8988T (cell line): ENCODE data around the gene DDX17.

ENCODE experiments used
- DNase-seq: peaks from one replicate; pipeline ENCODE4 v3.0.0; 2011

DDX17 gene

DNA sequence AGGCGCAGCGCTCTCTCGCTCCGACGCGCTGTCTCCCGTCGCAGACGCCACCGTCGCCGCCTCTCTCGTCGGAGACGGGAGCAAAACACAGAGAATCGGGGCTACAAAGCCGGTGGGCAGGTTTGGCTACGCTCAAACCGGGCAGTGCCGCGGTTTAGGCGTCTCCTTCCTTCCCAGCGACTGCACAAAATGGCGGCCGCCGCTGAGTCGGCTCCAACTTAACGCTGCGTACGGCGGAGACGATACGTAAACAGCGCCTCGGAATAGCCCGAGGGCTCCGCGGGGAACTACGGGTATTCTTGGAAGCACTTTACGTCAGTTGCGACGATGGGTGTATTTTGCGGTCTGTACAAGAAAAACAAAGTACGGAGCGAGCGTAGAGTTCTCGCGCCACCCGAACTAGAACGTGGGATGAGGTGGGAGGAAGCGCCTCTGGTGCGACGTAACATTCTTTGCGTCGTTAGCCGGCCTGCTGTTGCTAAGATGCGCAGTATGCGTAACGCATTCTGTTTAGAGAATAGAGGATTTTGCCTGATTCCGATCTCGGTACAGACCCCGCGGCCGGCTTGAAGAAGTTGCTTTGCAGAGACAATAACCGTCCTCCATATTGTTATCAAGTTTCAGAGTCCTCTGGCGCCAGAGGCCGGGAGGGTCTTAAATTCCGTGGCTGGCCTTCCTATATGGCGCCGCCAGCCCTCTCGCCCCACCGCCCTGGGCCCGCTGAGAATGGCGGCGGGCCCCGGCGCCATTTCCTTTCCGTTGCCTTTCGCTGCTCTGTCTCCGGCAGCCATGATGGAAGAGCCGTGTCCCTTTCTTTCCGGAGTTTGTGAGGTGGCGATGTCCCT lies at the start of gene DDX17:
Gene DDX17 (minus strand): TSS at position 194 of the 845 bp plus-strand sequence.
- DNase-seq, result peak; percentile 49

DNA sequence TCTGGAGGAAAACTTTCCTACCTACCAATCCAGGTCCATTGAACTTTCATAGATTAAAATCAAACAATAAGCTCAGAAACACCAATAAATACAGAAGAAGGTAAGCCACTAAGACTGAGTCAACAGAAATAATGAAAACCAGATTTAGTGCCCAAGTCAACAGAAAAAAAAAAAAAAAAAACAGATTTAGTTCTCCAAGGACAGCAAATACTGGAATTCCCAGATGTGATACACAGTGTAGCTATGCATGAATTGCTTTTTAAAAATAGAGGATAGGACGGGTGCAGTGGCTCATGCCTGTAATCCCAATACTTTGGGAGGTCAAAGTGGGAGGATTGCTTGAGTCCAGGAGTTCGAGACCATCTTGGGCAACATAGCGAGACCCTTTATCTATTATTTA lies 48.2 kb upstream of the DDX17 start:
- DNase-seq, result no peak

DNA sequence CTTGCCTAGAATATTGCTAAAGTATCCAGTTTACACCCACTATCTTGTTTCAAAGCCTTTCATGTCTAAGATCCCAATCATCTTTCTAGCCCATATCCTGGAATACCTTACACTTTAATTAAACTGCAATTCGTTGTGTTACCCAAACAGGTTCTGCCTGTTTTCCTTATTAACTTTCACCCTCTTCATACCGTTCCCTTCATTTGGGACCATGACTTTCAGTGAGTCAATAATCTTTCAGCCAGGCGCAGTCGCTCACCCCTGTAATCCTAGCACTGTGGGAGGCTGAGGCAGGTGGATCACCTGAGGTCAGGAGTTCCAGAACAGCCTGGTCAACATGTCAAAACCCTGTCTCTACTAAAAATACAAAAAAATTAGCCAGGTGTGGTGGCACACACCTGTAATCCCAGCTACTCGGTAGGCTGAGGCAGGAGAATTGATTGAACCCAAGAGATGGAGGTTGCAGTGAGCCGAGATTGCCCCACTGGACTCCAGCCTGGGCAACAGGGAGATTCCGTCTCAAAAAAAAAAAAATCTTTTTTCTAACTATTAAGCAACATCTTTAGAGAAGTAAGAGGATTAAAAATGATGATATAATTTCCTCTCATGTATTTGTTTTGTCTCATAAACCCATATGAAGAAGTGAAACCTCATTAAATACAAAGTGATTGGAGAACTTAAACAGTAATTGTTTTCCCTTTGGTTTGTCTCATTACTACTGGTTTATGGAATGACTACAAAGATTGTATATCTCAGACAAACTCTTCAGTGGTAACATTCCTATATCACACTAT lies 43.2 kb upstream of the DDX17 start:
- no peak for DNase-seq

DNA sequence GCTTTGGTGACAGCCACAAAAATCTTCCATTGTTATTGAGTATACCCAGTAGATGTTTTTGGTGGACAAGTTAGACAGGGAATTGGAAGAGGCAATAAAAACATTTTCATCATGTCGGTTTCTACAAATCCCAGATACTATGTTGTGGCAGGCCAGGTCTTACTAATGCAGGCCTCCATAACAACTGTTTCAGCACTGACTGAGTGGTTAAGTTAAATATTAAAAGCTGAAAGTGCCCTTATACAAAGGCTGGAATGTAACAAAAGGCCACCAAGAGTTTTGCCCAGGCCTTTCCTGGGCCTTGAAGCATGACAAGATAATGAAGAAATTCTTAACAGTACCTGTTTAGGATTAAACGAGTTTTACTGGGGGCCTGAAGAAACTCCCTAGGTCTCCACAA lies 34.6 kb upstream of the DDX17 start:
- no peak for DNase-seq

DNA sequence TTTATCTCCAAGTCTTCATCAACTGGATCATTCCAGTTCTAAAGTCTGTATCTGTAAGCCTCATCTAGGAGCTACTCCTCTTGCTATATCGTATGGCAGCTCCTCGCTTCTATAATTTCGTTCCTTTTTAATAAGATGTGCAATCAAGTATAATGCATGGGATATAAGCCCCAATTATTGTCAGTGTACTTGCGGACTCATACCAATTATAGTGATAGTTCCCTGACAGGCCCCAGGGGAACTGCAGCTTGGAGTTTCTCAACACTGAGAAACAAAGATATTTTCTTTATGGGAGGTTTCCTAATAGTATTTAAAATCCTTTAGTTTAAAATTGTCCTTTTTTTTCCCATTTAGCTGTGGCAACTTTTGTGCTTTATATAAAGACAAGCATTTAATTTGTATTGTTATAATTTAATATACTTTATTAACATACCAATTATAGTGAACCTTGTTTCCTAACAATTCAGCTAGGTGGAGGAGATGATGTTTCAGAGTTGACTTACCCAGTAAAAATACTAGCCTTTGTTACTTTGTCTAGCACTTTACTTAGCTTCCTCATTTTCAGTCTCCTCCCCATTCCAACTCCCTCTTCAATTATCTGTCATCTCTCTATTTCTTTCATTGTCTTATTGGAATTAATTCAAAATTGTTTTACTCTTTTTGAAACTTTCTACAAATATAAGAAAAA lies 25.3 kb upstream of the DDX17 start:
- no peak for DNase-seq

DNA sequence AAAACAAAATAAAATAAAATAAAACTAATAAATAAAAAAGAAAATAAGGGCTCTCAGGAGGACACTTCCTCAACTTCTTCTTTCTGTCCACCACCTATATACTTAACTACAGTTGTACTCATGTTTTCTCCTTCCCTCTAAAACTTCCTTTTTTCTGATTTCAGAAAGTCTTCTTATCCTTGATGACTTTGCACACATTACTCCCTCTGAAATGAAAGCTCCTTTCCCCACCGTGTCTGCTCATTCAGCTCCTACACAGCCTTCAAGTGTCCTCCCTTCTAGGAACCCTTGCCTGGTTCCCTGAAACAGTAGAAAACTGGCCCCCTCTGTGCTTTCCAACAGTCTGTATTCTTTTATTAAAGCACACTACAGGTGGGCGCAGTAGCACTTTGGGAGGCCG lies 18.3 kb upstream of the DDX17 start:
- DNase-seq, result no peak

DNA sequence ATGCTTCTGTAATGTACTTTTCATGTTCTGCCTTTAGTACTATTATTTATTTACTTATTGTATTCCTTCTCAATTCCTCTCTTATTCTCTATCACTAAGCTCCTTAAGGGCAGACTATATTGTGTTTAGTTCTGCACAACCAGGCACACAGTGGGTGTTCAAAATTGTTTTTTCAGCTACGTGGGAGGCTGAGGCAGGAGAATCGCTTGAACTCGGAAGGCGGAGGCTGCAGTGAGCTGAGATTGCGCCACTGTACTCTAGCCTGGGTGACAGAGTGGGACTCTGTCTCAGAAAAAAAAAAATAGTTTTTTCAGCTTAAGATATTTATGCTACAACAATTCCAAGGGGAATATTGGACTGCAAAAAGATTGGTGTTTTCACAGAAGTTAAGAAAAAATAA lies 17.4 kb upstream of the DDX17 start:
- no peak for DNase-seq

DNA sequence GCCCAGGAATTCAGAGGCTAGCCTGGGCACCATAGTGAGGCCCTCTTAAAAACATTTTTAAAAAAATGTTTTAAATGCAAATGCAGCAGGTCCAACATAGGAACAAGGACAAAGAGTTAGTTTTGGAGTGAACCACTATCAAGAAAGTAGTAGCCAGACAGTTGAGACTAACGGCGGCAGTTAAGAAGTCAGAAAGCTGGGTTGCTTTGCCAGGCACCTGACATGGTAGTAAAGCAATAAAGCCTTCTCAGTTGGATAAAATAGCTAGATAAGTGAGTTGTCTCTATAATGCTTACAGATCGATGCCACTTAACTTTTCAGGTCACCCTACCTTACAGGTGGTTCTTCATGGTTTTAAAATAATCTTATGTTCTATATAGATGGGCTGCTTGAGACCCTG lies 16.9 kb upstream of the DDX17 start:
- no peak for DNase-seq

DNA sequence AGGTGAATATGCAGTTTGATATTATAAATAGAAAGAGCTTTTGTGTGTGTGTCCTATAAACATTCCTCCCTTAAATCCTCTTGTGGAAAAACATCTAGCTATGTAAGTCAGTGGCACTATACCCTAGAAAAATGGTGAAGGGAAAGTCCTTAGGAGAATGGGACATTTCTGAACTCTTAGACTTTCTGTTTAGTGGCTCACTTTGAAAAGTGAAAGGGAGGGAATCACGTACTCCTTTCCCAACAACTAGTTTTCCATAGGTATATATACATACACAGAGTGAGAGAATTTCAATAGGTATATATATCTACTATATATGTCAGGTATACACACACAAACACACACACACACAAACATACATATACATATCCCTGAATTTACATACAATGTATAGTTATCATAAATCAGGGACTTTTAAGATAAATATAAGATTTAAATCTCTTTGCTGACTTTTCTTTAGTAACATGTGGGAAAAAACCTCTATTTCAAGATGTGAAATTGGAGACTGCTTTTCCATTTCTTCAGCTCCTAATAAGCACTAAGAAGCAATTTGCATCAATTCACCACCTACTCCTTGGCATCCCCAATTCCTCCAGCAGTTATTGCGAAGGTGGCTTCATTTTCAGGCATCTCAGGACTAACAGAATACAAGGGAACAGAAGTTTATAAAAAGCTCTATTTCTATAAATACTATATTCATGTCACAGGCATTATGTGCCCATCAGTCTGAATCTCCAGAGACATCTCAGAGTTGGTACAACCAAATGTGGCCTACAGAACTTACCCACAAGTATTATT lies 13.5 kb upstream of the DDX17 start:
- no peak for DNase-seq

DNA sequence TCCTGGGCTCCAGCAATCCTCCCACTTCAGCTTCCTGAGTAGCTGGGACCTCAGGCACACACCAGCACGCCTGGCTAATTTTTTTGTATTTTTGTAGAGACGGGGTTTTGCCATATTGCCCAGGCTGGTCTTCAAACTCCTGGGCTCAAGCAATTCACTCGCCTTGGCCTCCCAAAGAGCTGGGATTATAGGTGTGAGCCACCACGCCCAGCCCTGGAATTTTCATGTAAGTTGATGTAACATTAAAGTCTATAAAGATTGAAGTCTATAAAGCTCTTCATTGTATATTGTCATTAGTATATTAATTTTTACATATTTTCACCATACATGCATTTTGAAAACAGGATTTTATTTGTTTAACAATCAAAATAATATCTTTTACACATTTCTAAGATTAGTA lies 12.5 kb upstream of the DDX17 start:
- DNase-seq, result no peak

DNA sequence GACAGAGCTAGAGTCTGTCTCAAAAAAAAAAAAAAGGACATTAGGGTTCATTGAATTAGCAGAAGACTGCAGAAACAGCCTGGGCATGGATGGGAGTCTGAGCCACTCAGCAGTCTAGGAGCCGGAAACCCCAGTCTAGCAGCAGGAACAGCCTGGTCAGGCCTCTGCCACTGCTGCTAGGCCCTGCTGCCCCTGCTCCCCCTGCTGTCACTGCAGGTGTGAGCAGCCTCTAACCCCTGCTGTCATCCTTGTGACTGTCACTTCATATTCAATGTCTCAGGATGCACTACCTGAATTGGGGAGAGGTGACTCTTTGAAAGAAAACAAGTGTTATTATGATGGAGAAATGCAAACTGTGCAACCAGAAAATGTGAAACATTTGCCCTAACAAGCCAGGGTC lies 7.0 kb upstream of the DDX17 start:
- peak; percentile 39 for DNase-seq

DNA sequence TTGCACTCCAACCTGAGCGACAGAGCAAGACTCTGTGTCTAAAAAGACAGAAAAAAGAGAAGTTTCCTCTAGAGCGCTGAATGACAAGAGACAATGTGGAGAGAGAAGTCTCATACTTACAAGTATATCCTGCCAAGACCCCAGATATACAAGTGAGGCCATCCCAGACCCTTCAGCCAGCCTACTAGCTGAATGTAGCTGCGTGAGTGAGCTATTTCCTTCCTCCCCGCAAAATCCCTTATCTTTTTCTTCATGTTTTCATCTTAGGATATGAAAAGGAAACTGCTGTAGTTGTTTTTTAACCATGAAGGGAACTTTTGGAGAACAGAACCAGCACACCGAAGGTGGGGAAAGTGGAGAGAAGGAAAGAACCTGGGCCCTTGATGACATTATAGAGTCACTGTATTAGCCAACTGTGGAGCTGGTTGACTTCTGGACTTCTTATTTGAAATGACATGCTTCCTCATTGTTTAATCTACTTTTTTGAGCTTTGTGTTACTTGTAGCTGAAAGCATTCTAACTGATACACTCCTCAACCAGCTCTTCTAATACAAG lies 4.4 kb upstream of the DDX17 start:
- DNase-seq, result no peak

DNA sequence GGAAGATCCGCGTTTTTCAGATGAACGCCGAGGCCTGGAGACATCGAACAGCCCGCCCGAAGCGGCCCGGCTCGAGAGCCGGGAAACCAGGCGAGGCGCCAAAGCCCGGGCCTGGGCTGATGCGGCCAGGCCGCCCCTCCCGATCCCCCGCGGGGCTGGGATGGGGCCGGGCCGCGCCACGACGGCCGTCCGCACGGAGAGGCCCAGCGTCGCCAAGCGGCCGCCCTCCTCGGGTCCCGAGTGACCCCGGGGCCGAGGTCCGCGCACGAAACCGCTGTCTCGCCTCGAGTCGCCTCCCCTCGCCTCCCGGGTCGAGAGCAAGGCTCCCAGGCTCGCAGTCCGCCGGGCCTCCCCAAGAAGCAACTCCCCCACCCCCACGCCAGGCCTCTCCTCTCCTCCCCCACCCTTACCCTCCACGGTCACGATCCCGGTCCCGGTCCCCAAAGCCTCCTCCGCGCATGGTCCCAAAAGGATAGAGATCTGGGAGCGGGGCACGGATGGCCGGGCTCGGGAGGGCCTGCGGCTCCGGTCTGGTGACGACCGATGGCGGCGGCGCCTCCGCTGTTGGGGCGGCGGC lies 482 bp downstream of the DDX17 start:
- DNase-seq, result peak; percentile 34

DNA sequence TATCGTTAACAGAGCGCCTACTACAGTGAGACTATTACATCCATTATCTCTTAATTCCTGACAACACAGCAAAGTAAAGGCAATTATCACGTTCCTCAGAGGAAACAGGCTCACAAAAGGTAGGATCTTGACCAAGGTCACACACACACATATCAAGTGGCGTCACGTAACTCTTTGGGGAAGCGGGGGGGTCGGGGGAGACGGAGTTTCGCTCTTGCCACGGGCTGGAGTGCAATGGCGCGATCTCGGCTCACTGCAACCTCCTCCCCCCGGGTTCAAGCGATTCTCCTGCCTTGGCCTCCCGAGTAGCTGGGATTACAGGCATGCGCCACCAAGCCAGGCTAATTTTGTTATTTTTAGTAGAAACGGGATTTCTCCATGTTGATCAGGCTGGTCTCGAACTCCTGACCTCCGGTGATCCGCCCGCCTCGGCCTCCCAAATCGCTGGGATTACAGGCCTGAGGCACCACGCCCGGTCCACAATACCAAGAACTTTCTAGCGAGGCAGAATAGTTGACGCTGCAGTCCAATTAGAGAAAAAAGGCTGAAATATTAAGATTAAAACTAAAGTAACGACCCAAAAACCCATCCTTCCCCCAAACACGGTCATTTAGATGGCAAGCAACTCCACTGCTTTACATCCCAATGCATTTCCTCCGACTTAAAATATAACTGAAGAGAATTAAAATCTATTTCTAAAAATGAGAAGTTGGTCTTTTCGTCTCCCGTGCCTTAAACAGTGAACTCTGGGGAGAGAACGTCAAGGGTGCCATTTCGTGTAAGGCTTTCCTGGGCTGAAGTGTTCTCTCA lies 1.2 kb downstream of the DDX17 start:
- no peak for DNase-seq

DNA sequence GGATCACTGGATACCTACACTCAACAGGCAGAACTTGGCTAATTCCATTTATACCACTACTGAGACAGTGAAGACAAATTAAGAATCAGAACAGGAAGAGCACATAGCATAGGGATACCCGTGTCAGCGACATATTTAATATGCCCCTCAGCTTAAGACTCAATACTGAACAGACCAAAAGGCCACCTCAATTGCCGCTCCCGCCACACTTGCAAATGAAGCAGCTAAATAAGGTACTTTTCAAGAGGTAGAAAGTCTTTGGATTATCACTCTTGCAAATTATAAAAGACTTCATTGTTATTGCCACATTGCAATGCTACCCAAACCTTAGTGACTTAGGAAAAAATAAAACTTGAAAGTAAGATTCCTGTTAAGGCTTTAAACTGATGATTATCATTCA lies 3.1 kb downstream of the DDX17 start:
- DNase-seq, result no peak

DNA sequence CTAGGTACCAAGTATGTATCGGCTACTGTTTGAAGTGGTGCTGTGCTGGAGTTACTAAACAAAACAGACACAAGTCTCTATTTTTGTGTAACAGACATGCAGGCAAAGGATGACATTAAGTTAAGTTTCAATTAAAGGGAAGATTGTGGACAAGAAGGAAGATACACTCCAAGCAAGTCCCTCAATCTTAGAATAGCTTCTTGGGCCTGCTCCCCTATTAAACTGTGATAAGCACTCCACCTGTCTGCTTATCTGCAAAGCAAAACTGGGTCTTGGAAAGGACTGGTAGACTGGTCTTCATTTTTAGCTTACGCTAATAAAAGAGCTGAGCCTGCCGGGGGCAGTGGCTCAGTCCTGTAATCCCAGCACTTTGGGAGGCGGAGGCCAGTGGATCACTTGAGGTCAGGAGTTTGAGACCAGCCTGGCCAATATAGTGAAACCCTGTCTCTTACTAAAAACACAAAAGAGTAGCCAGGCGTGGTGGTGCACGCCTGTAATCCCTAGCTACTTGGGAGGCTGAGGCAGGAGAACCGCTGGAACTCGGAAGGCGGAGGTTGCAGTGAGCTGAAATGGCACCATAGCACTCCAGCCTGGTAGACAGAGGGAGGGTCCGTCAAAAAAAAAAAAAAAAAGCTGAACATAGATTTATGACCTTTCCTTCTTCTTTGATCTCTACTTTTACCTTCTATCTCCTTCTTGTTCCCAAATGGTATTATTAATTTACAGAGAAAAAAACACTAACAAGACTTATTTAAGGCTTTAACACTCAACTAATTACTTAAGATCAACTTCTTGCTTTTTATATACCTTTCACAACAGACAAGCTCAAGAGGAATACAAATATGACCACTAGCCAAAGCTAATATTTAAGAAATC lies 4.1 kb downstream of the DDX17 start:
- no peak for DNase-seq

DNA sequence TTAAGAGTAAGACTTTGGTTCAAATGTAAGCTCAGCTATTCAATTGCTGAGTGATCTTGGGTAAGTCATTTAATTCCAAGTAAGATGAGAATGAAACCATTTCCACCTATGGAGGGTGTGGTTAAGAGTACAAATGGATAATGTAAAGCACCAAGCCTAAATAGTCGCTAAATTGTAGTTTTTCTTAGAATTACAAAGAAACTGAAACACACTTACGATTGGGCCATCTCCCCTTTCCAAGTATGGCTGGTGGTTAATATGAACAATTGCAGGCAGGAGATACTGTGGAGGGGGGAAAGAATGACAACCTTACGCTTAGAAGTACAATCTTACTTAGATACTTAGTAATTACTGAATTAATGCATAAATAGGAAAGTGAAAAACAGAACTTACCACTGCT lies 8.2 kb downstream of the DDX17 start:
- DNase-seq, result no peak

DNA sequence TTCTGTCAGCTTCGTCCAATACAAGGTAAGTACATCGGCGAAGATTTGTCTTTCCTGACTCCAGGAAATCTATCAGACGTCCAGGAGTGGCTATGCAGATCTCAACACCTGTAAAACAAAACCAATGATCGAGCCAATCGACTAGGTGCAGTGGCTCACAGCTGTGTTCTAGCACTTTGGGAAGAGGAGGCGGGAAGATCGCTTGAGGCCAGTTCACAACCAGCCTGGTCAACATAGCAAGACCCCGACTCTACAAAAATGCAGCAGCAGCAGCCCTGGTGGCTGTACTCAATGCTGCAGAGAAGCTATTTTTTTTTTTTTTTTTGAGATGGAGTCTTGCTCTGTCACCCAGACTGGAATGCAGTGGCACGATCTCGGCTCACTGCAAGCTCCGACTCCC lies 11.2 kb downstream of the DDX17 start:
- no peak for DNase-seq

DNA sequence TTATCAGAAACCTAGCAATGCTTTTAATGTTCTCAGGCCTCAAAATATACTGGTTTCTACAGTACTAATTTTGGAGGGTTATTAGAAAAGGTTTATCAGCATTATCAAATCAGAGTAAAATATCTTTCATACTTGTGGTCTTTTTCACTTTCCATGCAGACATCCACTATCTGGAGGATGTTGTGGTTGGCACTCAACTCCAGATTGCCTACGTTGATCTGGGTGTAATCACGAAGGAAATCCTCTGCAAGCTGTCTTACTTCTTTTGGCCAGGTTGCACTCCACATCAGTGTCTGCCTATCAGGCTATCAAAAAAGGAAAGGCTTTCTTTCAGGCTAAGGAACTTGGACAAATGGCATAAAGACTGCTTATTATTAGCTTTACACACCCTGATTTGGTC lies 11.6 kb downstream of the DDX17 start:
- DNase-seq, result no peak

DNA sequence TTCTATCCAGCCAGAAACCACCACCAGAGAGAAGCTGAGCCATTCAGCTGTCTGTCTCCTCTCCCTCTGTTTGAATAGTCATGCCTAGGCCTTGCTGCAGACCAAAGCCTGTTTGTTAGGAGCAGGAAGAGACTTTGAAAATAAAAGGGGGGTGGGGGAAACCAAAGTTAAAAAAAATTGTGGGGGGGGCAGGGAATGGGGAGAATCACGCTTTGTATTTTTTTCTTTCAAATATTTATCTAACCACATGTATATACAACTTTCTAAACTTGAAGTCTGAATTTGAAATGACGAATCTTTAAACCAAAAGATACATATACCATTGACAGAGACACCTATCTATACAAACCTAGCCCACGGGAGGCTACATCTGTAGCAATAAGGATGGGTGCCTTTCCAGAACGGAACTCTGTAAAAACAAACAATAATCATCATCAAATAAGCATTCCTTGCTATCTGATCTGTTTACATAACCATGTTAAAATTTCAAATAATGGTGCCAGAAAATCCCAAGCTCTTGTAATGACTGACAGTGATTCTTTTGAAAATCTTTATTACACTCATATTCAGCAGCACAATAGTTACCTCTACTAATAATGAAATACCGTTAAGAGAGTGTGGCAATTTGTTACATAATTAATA lies 14.3 kb downstream of the DDX17 start:
- no peak for DNase-seq
